Gastrocnemius medialis (tissue), 4 donors: Measurements from ENCODE around the gene BBS7. TPM values are rescaled to one million over a fixed set of nuclear protein-coding genes. Genes with fewer than 3 reads are reported as not detected.

Experiments
- ATAC-seq, 2 donors: fragments of 150-250 bp; one replicate each; pipeline ENCODE4 v1.9.1; 2016
- DNase-seq, 2 donors: peaks; one replicate each; pipeline ENCODE4 v3.0.0-alpha.2; 2019
- H3K27ac ChIP-seq, 4 donors: fragments of 200-600 bp; sonication (generic); 1 replicate in 1 of 4; 2 replicates in 3 of 4; pipeline ENCODE4 v1.5.1; 2016 to 2018; ENCODE audit warnings: mild to moderate bottlenecking in 2 of 4, moderate library complexity in 1 of 4
- H3K27me3 ChIP-seq, 3 donors: fragments of 200-600 bp; sonication (generic) in 2 of 3; 1 replicate in 1 of 3; 2 replicates in 2 of 3; pipeline versions ENCODE4 v1.5.1 to v1.6.0; 2016 to 2019; ENCODE audit warnings: mild to moderate bottlenecking in 1 of 3, moderate library complexity in 1 of 3
- H3K36me3 ChIP-seq, 2 donors: fragments of 200-600 bp; sonication (generic) in 1 of 2; one replicate each; pipeline ENCODE4 v1.5.1; 2017 to 2018
- H3K4me1 ChIP-seq, 2 donors: fragments of 200-600 bp; sonication (generic) in 1 of 2; one replicate each; pipeline ENCODE4 v1.5.1; 2016 to 2017; ENCODE audit warnings: mild to moderate bottlenecking in 2 of 2
- H3K4me3 ChIP-seq, 4 donors: fragments of 200-600 bp; sonication (generic) in 3 of 4; 1 replicate in 1 of 4; 2 replicates in 3 of 4; pipeline ENCODE4 v1.5.1; 2016 to 2019; ENCODE audit warnings: mild to moderate bottlenecking in 2 of 4
- H3K9me3 ChIP-seq, 3 donors: fragments of 200-600 bp; sonication (generic) in 2 of 3; 1 replicate in 1 of 3; 2 replicates in 2 of 3; pipeline ENCODE4 v1.5.1; 2016 to 2019
- POLR2A ChIP-seq, 2 donors: fragments of 450-650 bp; IDR thresholded peaks; one replicate each; pipeline ENCODE4 v1.6.1; 2017; ENCODE audit warnings: antibody characterized with exemption in 2 of 2, mild to moderate bottlenecking in 2 of 2, moderate library complexity in 2 of 2
- in situ Hi-C, 4 donors: fragments of 200-750 bp; cut with MboI; loops; one replicate each; pipeline versions ENCODE4 v1.15.0 to v1.8.0; 2017; ENCODE audit warnings: low sequenced_read_pairs in 4 of 4
- intact Hi-C: fragments of 100-400 bp; cut with DNase I; formaldehyde crosslinking; loops from one replicate; pipeline ENCODE4 v1.15.1; 2023; ENCODE audit warnings: low total_unique reads
- total RNA-seq, 4 donors: library from RNA; depleted of rRNA; stranded (reverse); fragments of >200 nt; gene quantifications; one replicate each; pipeline versions ENCODE4 v1.1.0 to v1.2.3, GENCODE V29; 2016
- TF ChIP-seq, protein P1 (sequence below), 5 experiments: fragments of 450-650 bp in 3 of 5; fragments of 200-600 bp in 2 of 5; sonication (generic) in 2 of 5; IDR thresholded peaks in 4 of 5; conservative IDR thresholded peaks in 1 of 5; 1 replicate in 4 of 5; 2 replicates in 1 of 5; pipeline ENCODE4 v1.5.1; 2016 to 2019; ENCODE audit warnings: antibody characterized with exemption in 5 of 5, mild to moderate bottlenecking in 3 of 5, moderate library complexity in 3 of 5

Gene BBS7
- total RNA-seq, 4 donors from 2014 or later = 4.5 to 11.1 (median 6.7) TPM

DNA sequence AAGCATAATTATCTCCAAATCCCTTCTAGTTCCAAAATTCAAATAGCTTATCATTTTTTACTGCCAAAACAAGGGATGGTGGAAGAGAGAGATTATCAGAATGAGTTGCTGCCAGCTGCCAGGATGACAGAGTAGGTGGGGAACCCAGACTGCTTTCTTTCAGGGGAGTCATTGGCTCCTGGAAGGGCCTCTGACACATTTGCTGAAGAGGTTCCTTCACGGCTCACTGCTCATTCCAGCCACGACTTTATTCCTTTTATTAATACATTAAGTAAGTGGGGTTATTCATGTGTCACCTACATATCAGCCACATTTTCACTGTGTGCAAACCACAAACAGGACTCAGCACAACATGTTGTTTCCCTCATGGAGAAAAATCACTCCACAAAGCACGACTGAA is 92.6 kb downstream of the BBS7 start:
- Histone ChIP-seq H3K9me3 (no peaks in the 10 kb centered on the region), H3K36me3 (no peaks in the 10 kb centered on the region), H3K27ac (no peak overlapping the region), H3K4me3 (no peak overlapping the region), H3K27me3 (no peaks in the 10 kb centered on the region), H3K4me1 (no peaks in the 10 kb centered on the region)
- in situ Hi-C loops (no loop called here), intact Hi-C loops (no loop called here)
- no peak for ATAC-seq
- no peak for DNase-seq
- TF ChIP-seq, protein P1, sequence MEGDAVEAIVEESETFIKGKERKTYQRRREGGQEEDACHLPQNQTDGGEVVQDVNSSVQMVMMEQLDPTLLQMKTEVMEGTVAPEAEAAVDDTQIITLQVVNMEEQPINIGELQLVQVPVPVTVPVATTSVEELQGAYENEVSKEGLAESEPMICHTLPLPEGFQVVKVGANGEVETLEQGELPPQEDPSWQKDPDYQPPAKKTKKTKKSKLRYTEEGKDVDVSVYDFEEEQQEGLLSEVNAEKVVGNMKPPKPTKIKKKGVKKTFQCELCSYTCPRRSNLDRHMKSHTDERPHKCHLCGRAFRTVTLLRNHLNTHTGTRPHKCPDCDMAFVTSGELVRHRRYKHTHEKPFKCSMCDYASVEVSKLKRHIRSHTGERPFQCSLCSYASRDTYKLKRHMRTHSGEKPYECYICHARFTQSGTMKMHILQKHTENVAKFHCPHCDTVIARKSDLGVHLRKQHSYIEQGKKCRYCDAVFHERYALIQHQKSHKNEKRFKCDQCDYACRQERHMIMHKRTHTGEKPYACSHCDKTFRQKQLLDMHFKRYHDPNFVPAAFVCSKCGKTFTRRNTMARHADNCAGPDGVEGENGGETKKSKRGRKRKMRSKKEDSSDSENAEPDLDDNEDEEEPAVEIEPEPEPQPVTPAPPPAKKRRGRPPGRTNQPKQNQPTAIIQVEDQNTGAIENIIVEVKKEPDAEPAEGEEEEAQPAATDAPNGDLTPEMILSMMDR (IDR thresholded peaks at IDR 0.05 in 4 of 5, conservative IDR thresholded peaks at IDR 0.05 in 1 of 5) = no peak
- no peak for TF ChIP-seq POLR2A (IDR thresholded peaks at IDR 0.05)

DNA sequence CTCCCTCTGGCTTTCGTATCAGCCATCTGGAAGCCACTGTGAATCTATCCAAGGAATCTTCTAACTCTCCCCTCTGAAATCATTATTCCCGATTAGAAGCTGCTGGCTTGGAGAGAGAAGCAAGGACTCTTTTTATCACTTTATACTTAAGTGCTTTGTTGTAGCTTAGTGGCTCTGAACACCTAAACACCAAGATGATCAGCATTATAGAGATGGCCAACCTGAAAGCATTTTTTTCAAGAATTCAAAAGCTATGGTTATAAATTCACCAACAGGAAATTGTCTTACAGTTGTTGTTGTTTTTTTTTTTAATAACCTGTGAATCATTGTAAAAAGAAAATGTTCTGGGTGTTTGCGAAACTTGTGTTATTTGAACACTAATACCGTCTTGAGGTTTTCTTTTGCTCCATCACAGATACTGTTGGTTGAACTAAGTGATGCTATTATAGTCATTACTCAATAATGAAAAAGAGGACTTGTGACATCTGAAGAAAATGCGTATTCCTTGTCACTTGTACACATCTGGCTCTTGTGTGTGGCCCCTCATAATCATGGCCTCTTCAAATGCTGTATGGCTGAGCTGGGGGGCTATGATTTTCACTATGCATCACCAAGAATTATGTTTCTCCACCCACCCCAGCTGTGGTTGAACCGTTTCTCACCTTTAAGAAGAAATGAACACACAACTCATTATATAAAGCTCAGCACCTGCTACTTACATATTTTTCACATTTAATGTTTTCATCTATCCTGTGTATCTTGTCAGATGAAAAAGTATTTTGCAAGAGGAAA is 93.5 kb downstream of the BBS7 start:
- H3K9me3 ChIP-seq = no peaks in the 10 kb centered on the region
- H3K27me3 ChIP-seq = no peaks in the 10 kb centered on the region
- H3K4me3 ChIP-seq = no peak overlapping the region
- in situ Hi-C loops (no loop called here), intact Hi-C loops (no loop called here)
- TF ChIP-seq, protein P1 (IDR thresholded peaks at IDR 0.05 in 4 of 5, conservative IDR thresholded peaks at IDR 0.05 in 1 of 5) = no peak
- no peak for TF ChIP-seq POLR2A (IDR thresholded peaks at IDR 0.05)
- no peaks in the 10 kb centered on the region for H3K4me1 ChIP-seq
- no peak for DNase-seq
- H3K27ac ChIP-seq = no peak overlapping the region
- ATAC-seq = no peak
- no peaks in the 10 kb centered on the region for H3K36me3 ChIP-seq

Other genes starting within 250 kb of the BBS7 start
- 100 to 1,000 TPM in 2 of 4 donors, 10 to 100 TPM in 2; 59.2 to 181 (median 88.0) TPM for gene ANXA5, start 173.5 kb downstream of the BBS7 start, total RNA-seq
- not detected for gene SMIM43, start 105.3 kb downstream of the BBS7 start, total RNA-seq
- 10 to 100 TPM; 13.4 to 28.8 (median 19.9) TPM for gene EXOSC9, start 69.2 kb downstream of the BBS7 start, total RNA-seq
- gene CCNA2, start 46.6 kb downstream of the BBS7 start, total RNA-seq = under 1 TPM in 3 of 4 donors, not detected in 1; 0.20 to 0.60 (median 0.36) TPM
- under 1 TPM in 1 of 4 donors, not detected in 3; 0.09 TPM for gene TRPC3, start 81.6 kb upstream of the BBS7 start, total RNA-seq